Epithelial cell of esophagus (primary cell): ENCODE results near the gene ZGRF1.
"Not testable (repeated sequence)": the region's sequence is repeated elsewhere in the genome, so short reads cannot be mapped to it uniquely, and the experiment has no call there.

Experiments
- DNase-seq: peaks from one replicate; pipeline ENCODE4 v3.0.0; 2010; ENCODE audit warnings: low read depth
- H3K4me3 ChIP-seq: 2 replicates; pipeline ENCODE4 v1.5.1; 2011; ENCODE audit warnings: mild to moderate bottlenecking, low read length, control low read depth
- TF ChIP-seq, protein P1 (sequence below): IDR thresholded peaks from 2 replicates; pipeline ENCODE4 v1.5.1; 2011; ENCODE audit warnings: low read depth, mild to moderate bottlenecking, low read length, control low read depth, inconsistent platforms; ENCODE audit not compliant: insufficient read depth; ENCODE audit errors: missing control alignments

Gene ZGRF1

DNA sequence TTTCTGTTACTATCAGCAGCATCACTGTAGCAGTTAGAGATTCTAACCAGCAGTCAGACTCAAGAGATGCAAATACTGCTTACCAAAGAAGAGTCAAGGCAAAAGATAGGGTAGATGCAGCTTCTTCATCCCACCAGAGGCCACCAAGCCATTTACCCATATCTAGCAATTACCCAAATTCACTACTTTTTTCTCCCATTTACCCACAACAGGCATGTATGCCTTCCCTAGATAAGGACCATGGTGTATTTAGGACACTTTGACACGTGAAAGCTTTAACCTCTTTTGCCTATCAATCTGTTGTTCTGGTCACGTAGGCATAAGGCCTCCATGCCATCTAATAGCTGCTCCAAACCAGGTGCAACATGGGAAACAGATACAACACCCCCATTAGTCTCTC is 5.8 kb upstream of the ZGRF1 start:
- no peak for DNase-seq
- H3K4me3 ChIP-seq: no peak overlapping the region
- TF ChIP-seq, protein P1, sequence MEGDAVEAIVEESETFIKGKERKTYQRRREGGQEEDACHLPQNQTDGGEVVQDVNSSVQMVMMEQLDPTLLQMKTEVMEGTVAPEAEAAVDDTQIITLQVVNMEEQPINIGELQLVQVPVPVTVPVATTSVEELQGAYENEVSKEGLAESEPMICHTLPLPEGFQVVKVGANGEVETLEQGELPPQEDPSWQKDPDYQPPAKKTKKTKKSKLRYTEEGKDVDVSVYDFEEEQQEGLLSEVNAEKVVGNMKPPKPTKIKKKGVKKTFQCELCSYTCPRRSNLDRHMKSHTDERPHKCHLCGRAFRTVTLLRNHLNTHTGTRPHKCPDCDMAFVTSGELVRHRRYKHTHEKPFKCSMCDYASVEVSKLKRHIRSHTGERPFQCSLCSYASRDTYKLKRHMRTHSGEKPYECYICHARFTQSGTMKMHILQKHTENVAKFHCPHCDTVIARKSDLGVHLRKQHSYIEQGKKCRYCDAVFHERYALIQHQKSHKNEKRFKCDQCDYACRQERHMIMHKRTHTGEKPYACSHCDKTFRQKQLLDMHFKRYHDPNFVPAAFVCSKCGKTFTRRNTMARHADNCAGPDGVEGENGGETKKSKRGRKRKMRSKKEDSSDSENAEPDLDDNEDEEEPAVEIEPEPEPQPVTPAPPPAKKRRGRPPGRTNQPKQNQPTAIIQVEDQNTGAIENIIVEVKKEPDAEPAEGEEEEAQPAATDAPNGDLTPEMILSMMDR: no peak

DNA sequence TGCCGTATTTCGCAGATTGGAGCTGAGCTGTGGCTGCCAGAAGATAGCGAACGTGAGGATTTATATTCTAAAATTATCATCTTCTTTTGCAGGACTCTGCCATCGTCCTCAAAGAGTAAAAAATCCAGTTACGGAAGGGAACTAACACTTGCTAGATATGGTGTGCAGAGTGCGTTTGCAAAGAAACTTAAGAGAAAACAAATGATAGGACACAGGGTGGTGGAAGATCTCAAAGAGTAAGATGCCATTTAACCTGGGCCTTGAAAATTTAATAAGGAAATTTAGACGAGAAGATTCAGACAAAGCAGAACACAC is 800 bp upstream of the ZGRF1 start:
- DNase-seq: no peak
- TF ChIP-seq, protein P1: no peak
- H3K4me3 ChIP-seq: peak overlapping the region; percentile 98

DNA sequence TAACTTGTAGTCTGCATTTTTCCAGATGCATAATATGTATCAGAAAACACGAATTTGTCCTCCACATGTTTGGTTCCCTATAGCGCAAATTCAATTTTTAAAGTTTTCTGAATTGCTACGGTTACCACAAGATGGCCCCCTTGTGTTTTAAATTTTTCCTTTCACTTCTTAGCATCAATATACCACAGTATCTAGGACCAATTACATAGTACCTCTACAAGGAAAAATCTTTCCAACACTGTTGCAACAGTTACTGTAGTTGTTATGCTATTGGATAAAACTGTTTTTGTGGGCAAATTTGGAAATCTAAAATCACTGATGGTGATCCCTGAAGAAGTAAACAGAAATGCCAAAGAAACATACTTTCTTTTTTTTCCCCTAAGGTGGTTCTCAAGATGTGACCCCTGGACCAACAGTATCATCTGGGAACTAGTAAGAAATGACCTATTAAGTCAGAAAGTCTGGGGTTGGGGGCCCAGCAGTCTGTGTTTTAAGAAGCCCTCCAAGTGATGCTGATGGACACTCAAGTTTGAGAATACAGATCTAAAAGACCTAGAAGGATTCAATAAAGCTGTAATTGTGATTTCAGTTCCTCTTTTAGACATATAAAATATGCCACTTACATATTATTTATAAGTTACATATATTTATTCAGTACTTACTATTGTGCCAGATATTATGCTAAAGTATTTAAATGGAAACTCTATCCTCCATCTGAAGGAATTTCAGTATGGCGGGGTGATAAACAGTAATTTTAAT is 3.1 kb downstream of the ZGRF1 start:
- DNase-seq: peak; percentile 41
- H3K4me3 ChIP-seq: no peak overlapping the region
- TF ChIP-seq, protein P1: peak; percentile 32

DNA sequence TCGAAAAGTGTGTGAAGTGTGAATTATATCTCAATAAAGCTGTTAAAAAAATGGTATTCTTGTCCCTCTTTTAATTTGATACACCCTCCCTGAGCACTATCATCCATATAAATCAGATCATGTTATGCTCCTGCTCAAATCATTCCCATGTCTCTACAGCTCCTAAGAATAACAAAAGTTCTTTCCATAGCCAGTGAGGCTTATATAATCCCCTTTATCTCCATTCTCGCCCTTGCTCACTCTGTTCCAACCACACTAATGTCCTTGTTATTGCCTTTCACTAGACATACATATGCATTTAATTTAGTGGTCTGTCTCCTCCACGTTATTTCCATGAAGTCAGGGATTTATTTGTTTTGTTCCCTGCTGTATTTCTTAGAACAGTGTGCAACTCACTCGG is 10.5 kb downstream of the ZGRF1 start:
- TF ChIP-seq, protein P1: no peak
- DNase-seq: no peak
- H3K4me3 ChIP-seq: no peak overlapping the region

DNA sequence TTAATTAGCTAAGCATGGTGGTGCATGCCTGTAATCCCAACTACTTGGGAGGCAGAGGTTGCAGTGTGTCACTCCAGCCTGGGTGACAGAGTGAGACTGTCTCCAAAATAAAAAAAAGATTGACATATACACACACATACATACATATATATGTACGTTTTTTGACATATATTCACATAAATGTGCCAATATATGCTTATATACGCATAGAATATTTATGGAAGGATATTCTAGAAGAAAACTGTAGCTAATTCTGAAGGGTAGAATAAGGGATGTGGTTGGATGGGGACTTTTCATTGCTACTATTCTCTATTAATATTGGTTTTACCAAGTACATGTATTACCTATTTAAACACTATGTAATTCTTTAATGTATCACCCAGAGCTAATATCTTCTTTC is 19.7 kb downstream of the ZGRF1 start:
- no peak for DNase-seq
- TF ChIP-seq, protein P1: no peak

DNA sequence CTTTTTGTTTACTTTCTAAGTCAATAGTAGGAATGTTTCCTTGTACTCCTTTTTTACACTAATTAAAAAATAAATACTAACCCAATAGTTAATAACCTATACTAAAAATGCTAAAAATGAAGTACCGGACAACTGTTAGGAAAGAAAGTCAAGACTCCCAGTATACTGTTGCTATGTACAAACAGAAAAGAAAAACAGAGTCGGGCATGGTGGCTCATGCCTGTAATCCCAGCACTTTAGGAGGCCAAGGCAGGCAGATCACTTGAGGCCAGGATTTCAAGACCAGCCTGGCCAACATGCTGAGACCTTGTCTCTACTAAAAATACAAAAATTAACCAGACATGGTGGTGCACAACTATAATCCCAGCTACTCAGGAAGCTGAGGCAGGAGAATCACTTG is 23.9 kb downstream of the ZGRF1 start:
- not testable (repeated sequence) for H3K4me3 ChIP-seq, DNase-seq

More for the DNA sequence above, 19.7 kb downstream of the ZGRF1 start:
- H3K4me3 ChIP-seq: no peak overlapping the region

DNA sequence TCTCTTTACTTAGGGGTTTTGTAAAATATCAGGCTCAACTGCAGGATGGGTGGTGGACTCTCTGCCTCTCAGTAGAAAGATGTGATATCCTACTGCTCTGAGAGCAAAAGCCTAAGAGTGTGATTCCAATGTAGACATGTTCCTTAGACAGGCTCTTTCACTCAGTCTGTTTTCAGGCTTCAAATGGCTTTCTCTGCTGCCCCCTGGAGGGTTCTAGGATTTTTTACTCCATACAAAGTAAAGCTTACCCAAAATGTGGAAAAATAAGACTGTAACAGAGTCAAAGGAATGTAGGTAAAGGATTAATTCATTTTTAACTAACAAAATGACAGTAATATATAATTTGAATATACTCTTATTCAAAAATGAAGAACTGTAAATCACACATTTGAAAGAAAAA is 32.1 kb downstream of the ZGRF1 start:
- peak; percentile 68 for DNase-seq
- TF ChIP-seq, protein P1: peak; percentile 71
- no peak overlapping the region for H3K4me3 ChIP-seq

DNA sequence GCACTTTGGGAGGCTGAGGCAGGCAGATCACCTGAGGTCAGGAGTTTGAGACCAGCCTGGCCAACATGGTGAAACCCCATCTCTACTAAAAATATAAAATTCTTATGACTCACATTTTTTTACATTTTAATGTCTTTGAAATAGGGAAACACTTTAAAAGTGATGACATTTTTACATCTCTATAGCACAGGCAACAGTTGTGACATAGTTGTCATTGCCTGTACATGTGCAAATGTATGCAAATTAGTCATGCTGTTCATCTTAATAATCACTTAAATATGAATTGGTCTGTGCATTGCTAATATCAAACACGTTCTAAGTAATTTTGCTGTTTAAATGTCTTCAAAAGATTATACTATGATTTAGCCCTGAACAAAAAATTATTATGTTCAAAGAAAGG is 41.7 kb downstream of the ZGRF1 start:
- TF ChIP-seq, protein P1: no peak
- H3K4me3 ChIP-seq: no peak overlapping the region
- DNase-seq: no peak
